Activated CD4-positive, CD25-positive, alpha-beta regulatory T cell (primary cell): Measurements from ENCODE around the gene AQP12A.
"Not testable (repeated sequence)": the region's sequence is repeated elsewhere in the genome, so short reads cannot be mapped to it uniquely, and the experiment has no call there.

Source experiments
- DNase-seq, 4 experiments: peaks; one replicate each; lab custom pipeline; 2025; lab: John Stamatoyannopoulos, UW

Gene AQP12A, protein sequence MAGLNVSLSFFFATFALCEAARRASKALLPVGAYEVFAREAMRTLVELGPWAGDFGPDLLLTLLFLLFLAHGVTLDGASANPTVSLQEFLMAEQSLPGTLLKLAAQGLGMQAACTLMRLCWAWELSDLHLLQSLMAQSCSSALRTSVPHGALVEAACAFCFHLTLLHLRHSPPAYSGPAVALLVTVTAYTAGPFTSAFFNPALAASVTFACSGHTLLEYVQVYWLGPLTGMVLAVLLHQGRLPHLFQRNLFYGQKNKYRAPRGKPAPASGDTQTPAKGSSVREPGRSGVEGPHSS

DNA sequence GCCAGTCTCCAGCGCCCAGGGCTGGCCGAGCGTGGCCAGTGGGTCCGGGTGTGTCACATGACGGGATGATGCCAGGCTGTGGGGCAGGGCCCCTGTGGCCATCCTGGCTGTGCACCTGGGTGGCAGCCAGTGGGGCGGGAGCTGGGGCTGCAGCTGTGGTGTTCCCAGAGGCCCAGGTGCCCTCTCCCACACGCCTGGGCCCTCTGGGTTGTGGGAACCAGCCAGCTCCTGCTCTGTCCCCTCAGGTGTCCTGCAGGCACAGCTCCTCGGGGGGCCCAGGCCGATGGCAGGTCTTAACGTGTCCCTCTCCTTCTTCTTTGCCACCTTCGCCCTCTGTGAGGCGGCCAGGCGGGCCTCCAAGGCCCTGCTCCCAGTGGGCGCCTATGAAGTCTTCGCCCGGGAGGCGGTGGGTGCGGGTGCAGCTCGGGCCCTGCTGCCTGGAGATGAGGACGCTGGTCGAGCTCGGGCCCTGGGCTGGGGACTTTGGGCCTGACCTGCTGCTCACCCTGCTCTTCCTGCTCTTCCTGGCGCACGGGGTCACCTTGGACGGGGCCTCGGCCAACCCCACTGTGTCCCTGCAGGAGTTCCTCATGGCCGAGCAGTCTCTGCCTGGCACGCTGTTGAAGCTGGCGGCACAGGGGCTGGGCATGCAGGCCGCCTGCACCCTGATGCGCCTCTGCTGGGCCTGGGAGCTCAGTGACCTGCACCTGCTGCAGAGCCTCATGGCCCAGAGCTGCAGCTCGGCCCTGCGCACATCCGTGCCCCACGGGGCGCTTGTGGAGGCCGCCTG lies at the start of gene AQP12A:
AQP12A (plus strand) TSS at position 236 of the 790 bp plus-strand sequence; CDS start at position 284, 48 bp downstream.
- not testable (repeated sequence) for DNase-seq

DNA sequence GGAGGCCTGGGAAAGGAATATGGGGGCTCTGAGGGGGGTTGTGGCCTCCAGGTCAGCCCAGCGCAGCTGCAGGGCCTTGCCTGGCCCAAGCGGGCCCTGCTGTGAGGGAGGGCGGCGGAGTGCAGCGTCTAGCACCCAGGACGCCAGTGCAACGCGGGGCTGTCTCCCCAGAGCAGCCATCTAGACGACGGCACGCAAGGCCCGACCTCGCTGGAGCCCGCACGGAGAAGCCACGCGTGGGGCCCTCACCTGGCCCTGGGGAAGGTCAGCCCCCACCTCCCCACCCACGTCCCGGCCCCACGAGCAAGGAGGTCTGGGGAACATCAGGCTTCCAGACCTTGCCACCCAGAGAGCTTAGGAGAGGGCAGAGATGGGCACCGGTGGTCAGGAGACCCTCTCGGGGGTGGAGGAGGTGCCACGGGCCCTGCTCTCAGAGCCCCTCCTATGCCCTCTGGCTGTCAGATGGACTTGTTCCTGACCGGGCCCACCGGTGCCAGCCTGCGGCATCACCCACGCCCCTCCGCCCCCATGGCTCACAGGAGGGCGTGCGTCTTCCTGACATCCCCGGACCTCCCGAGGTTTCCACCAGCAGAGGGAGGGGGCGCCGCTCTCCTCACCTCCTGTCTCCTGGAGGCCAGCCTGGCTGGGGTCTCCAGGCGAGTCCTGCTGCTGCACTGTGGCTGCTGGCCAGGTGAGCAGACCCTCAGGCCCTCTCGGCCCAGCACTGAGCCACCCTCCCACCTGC lies 49.4 kb upstream of the AQP12A start:
- no peak for DNase-seq

DNA sequence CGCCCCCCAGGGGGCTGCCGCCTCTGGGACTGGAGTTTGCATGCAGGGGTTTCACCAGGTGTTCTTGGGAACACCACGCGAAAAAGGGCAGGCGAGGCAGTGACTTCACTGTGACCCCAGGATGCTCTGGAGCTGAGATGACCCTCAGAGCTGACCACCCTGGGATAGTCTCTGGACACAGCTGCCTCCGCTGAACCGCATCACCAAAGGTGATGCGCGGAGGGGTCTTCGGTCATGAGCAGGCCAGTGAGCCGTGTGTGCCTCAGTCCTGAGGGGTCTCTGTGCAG lies 48.9 kb upstream of the AQP12A start:
- DNase-seq: no peak

DNA sequence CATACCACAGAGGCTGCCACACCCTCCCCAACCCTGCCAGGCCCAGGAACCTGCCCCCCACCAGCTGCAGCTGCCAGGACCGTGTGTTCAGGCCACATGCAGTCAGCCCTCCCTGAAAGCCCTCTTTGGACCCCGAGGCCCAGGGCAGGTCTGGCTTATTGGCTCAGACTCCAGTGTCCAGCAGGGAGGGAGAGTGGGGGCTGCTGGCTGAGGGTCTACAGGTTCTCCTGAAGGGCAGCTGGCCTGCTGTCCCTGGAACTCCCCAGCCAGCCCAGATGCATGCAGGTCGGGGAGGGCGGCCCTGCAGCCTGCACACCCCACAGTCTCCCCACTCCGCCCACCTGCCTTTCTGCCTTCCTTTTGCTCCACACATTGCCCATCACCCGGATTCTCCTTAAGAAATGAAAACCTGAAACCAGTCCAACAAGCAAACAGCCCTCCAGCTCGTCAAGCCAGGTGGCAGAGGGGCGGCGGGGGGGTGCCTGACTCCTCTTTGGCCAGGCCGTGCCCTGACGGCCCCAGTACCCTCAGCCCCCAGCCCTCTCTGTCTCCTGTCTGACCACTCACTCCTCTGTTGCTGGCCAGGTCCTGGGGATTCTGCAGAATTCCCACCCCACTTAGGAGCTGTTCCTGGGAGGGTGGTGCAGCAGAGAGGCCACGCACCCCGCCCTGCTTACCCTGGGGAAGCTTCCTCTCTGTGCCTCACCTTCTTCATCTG lies 48.4 kb upstream of the AQP12A start:
- DNase-seq: no peak

DNA sequence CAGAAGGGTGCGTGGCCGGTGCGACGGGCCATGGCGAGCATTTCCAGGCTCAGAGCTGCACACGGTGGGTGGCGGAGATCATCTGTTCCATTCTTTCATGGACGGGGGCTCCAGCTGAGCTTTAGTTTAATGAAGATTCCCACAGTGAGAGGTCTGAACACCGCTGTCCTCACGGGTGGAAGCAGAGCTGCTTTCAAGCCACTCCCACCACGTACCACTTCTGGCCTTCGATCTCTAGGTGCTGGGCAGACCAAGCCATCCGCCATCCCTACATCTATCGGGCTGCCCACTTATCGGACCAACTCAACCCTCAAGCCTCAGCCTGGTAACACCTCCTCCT lies 47.9 kb upstream of the AQP12A start:
- no peak for DNase-seq

DNA sequence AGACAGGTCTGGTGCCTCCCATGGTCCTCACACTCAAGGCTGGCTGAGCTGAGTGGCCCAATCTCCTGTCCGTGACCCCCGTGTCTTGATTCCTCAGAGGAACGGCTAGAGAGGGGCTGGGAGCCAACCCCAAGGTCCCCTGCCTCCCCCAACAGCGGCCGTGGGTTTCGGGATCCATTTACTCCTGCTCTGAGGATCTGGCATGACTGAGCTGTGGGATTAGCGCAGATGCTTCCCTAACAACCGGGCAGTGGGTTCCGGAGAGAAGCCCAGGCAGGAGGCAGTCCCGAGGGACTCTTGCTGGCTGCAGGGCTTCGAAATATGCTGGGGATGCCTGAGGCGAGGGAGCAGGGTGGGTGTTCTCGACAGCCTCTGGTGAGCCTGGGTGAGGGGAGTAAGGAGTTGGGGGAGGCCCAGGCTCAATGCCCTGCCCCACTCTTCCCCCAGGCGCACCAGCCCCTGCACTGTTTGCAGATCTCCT lies 47.5 kb upstream of the AQP12A start:
- no peak for DNase-seq

DNA sequence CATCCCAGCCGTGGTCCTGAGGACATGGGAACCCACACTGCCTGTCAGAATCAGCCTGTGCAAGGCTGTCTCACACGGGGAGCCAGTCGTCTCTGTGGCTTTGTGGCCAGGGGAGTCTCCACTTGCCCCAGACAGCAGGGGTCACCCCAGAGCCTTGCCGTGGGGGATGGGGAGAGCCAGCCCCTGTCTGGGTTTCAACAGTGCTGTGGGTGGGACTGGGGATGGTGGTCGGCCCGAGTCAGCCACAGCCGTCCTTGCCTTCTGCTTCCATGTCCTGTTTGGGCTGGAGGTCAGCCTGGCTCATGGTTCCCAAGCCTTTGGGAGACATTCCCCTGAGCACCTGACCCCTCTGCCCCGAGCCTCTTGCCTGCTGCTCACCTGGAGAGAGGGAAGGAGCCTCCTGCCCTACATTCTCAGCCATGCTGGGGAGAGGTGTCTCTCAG lies 46.8 kb upstream of the AQP12A start:
- no peak for DNase-seq

DNA sequence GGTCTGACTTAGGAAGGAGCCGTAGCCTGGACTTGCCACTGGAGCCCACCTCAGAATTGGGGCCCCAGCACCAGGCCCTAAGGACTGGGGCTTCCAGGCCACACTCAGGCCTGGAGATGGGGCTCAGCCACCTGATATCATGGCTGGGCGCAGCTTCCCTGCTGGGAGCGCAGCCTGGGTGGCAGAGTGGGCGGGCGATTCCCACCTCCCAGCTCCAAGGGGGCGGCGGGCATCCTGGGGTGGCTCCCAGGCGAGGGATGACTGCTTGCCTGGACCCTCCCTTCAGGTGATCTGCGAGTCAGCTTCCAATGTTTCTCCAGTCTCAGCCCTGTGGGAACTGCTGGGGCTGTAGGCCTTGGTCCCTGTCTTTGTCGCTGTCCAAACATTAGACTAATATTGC lies 46.3 kb upstream of the AQP12A start:
- DNase-seq: no peak

DNA sequence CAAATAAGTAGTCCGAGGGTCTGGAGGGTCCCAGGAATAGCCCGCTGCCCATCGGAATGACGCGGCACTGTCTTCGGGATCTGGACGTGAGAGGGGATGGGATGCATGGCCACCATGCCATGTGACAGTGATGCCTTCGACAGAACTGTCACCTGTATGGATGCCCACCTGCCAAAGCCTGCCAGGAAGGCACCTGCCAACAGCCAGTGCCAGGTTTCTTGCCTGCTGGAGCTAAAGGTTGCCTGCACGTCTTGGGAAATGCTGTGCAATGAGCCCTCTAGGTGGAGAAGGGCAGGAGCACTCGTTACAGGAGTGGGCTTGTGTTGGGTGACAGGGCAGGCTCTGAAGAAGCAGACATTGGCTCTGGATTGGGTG lies 45.9 kb upstream of the AQP12A start:
- no peak for DNase-seq

DNA sequence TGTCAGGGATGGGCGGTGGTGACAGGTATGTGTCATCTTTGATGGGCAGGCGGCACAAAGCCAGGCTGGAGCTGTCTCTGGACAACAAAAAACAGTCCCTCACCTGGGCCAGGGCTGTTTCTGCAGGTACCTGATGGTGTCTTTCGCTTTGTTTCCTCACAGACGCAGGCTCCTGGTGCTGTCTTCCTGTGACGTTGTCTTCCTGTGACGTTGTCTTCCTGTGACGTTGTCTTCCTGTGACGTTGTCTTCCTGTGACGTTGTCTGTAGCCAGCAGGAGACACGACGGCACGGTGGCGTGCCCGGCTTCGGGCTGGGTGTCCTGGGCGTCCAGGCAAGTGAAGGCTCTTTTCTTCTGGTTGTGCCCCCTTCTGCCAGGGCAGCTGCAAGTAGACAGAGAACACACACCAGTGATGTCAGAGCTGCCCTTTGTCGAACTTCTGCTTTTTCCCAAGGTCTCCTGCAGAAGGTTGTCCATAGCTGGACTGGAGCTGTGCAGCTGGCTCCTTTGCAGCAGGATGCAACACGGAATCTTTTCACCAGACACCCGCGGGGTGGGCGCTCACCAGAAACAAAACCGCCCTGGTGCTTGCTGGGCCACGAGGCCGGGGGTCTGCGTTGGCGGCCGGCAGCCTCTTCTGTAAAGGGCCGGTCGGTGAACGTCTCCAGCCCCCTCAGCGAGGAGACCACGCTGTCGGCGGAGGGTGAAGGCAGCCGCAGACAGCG lies 45.3 kb upstream of the AQP12A start:
- DNase-seq: no peak

DNA sequence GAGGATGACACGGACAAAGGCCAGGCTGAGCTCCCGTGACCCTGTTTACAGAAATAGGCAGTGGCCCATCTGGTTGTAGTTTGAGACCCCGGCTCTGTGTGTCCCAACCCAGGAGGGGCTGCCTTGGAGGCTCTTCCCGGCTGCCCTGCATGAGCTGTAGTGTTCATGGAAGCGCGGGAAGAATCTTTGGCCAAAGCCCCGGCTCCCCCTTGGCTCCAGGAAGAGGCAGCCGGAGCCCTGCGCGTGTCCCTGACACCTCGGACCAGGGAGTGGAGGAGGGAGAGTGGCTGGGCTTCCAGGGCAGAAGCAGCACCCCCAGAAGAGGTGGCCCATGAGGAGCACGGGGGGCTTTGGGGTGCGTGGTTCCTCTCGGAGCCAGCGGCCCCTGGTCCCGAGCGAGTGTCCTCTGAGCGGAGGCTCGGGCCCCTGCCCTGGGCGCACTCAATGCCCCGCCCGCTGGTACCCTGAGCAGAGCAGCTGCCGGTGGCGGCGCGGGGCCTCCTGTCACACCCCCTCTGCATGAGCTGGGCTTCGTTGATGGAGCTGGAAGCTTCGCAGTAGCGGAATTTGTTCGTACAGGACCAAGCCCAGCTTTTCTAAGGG lies 44.7 kb upstream of the AQP12A start:
- DNase-seq: no peak

DNA sequence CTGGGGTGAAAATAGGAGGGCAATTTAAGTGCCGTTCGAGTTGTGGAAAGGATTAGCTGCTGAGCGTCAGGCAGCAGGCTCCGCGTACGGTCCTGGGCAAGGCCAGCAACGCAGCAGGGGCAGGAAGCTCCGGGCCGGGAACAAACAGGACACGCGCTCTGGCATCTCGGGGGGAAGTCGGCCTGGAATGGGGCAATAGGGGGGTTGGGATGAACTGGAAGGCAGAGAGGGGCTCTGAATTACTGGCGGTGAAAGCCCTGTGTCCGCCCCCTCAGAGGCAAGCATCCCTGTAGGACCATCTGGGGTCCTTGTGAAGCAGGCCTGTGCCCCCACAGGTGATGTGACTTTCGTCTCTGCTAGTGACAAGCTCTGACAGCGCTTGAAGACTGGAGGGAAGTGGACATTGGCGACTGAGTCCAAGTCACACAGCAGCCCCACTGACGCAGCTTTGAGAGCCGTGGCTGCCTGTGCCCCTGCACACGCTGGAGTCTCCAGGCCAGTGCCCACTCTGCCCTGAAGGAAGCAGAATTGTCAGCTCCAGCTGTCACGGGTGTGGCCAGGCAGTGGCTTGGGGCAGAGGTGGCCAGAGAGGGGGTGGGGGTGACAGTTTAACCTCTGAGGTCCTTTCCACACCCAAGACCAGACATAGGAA lies 44.0 kb upstream of the AQP12A start:
- no peak for DNase-seq

DNA sequence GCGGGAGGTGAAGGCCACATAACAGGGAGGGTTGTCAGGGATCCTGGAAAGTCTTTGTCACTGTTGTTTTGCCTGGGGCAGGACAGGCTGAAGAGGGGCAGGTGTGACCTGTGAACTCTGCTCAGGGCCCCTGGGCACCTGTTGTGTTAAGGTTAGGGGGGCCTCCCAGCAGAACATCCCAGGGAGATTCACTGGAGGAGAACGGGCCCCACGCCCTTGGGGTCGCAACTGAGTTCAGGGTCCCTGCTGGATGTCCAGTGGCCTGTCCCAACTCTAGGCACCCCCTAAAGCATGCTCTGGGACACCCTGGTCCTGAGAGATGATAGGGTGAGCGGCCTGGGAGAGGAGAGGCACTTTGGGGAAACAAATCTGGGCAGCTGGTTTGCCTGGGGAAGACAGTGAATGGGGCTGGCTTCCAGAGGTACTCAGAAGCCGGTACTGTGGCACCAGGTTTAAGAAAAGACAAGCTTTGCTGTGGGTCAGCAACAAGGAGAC lies 43.5 kb upstream of the AQP12A start:
- no peak for DNase-seq

DNA sequence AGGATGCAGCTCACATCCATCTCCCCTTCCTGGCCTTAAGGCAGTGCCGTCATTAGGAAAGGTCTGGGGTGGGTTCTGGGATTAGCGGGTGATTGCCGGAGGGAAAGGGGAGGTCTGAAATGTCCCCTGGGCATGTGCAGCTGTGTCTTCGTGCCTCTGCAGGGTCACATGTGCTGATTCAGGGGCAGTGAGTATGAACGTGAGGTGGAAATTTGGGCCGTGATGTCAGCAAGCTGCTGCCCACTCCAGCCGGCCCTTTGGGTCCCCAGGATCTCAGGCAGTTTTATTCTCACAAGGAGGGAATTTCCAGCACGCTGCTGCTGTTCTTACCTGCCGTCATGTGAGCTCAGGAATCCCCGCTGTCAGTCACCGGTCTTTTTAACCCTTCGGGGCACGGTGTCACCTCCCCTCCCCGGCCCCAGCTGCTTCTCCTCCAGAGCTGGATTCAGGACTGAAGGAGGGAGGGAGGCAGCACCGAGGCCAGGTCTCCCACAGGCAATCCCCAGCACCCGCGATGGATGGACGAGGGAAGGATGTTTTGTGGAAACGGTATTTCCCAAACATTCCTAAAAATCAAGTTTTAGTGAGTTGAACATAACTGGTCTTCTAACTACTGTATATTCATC lies 42.9 kb upstream of the AQP12A start:
- no peak for DNase-seq

DNA sequence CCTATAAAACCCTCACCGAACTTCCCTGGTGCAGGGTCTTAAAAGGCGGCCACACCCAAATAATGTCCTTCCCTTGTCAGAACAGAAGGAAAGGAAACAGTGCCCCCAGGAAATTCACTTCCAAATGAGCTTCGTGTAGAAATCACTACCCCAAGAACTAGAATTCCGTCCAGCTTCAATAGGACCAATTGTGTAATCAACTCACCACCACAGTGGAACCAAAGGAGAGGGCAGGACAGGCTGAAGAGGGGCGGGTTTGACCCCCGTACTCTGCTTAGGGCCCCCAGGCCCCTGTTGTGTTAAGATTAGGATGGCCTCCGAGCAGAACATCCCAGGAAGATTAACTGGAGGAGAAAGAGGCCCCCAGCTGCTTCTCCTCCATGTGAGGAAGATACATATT lies 42.3 kb upstream of the AQP12A start:
- DNase-seq: no peak

DNA sequence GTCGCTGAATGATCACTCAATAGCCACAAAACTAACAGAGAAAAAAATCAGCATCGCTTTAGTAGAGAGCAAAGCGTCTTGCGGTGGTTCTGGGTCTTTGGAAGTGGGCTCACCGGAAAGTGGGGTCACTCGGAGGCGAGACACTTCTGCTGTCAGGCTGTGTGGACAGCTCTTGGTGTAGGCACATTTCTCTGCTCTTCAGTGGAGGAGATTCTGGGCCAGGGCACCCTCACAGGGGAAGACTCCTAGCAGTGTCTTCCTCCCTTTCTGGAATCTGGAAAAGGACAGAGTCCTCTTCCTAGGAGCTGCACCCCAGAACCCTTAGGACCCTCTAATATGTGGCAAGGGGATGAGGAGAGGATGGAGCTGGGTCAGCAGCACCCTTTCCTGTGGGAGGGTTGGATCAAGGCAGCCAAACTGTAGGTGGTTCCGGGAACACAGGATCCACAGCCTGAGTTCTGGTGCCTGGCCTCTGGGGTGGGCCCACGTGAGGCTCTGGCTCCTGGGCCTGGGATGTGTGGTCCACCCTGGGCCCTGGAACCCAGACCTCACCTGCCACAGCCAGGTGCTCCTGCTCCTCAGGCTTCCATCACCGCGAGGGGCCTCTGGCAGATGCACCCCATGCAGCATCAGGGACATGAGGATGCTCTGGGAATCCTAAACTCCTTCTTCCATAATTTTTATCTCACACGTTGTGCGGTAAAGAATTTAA lies 41.3 kb upstream of the AQP12A start:
- DNase-seq: no peak

DNA sequence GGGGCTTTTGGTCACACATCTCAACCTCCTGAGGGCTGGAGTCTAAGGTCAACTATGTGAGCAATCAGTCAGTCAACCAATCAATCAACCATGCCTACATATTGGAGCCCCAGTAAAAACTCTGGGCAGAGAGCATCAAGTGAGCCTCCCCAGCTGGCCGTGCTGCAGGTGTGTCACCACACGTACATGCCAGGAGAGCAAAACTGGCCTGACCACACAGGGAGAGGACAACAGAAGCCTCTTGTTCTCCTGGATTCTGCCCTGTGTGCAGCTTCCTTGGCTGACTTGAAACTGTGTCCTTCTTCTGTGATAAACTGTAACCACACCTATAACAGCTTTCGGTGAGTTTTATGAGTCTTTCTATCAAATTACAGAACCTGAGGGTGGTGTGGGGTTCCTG lies 40.5 kb upstream of the AQP12A start:
- no peak for DNase-seq

DNA sequence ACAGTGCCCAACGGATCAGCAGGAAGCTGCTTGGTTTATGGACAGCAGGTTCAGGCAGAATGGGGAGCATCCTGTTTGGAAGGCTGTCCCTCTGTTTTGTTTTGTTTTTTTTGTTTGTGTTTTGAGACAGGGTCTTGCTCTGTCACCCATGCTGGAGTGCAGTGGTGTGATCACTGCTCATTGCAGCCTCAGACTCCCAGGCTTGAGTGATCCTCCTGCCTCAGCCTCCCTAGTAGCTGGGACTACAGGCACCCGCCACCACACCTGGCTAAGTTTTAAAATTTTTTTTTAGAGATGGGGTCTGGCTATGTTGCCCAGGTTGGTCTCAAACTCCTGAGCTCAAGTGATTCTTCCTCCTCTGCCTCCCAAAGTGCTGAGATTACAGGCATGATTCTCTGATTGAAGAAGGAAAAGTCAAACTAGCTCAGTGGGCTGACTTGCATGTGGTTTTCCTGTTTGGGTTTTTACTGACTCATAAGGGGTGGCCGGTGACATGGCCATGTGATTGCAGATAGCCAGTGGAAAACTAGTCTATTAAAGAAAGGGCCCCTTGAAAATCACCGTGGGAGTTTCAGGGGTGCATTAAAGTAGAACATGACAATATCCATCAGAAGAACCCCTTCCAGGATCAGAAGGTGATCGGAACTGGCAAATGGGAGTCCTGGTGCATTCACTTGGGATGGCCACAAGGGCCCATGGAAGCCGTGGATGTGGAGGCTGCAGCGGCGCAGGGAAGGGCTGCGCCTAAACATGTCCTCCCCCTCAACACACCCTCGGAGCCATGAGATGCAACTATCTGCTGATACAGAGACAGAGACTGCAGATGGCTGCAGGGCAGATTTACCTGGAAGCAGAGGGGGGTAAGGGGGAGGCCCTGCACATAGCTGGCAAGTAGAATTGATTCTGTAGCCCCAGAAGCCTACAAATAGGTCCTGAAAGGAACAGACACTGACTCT lies 35.5 kb upstream of the AQP12A start:
- no peak for DNase-seq
